T-helper 17 cell (primary cell): ENCODE results near the gene B3GALT2. TPM values are rescaled to one million over a fixed set of nuclear protein-coding genes. Genes with fewer than 3 reads are reported as not detected.
A peak's percentile ranks its signal among the peaks of the same experiment; 100 is the strongest.
"Not testable (repeated sequence)": the region's sequence is repeated elsewhere in the genome, so short reads cannot be mapped to it uniquely, and the experiment has no call there.

Experiments used
- ATAC-seq: fragments of 150-1000 bp; cut with Tn5 transposase; 2 replicates; pipeline ENCODE4 v1.10.0; 2021; ENCODE audit warnings: mild to moderate bottlenecking, moderate library complexity
- DNase-seq, 3 donors: peaks; one replicate each; pipeline versions ENCODE4 v3.0.0 to v3.0.0-alpha.2; 2020 to 2021
- H3K9me3 ChIP-seq: one replicate; pipeline ENCODE4 v1.7.0; 2013; ENCODE audit warnings: low read length, mild to moderate bottlenecking; ENCODE audit not compliant: control insufficient read depth, poor library complexity, severe bottlenecking
- H3K27ac Mint-ChIP-seq: one replicate; pipeline ENCODE4 v1.8.0; 2022; ENCODE audit warnings: mild to moderate bottlenecking, moderate library complexity, mixed read lengths
- H3K27me3 Mint-ChIP-seq: one replicate; pipeline ENCODE4 v1.8.0; 2022; ENCODE audit warnings: mixed read lengths
- H3K36me3 Mint-ChIP-seq: one replicate; pipeline ENCODE4 v1.8.0; 2022; ENCODE audit warnings: low read depth, mixed read lengths
- H3K4me1 Mint-ChIP-seq: one replicate; pipeline ENCODE4 v1.8.0; 2022; ENCODE audit warnings: mild to moderate bottlenecking, mixed read lengths
- H3K4me3 Mint-ChIP-seq: one replicate; pipeline ENCODE4 v1.8.0; 2022; ENCODE audit warnings: mild to moderate bottlenecking, moderate library complexity, mixed read lengths
- total RNA-seq, 4 donors: library from RNA in 2 of 4; stranded (reverse) in 2 of 4; gene quantifications; one replicate each; pipeline ENCODE4 v1.2.3 and lab custom pipeline; 2022 to 2026

The B3GALT2 gene
- total RNA-seq, 2 donors from 2014 or later, result 3.3 to 6.0 TPM

GRCh38 chr1:193199940-193200339, 13.5 kb upstream of the B3GALT2 start:
- peaks cover 10% of the 10 kb centered on the region for H3K36me3 Mint-ChIP-seq
- no peak overlapping the region for H3K4me3 Mint-ChIP-seq
- H3K27ac Mint-ChIP-seq, result no peak overlapping the region
- DNase-seq (no peak), ATAC-seq (no peak)
- H3K27me3 Mint-ChIP-seq, result no peaks in the 10 kb centered on the region
- H3K9me3 ChIP-seq, result no peaks in the 10 kb centered on the region
- H3K4me1 Mint-ChIP-seq, result peaks cover 15% of the 10 kb centered on the region

DNA sequence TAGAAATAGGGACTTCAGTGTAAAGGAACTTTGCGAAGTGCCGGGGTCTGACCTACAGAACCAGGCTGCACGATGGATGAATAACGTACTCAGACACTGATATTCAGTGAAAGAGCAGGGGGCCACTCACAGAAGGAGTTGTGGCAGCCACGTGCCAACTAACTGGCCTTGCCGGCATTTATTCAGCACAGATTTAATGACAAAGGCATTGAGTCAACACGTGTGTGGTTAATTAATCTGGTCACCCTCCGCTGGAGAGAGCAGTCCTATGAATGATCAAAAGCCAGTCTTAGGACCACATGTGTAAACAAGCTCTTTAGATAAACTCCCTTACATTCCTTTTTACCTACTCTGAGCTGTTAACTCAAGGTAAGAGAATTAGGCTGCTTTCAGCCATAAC, 6.2 kb upstream of the B3GALT2 start:
- Mint-ChIP-seq H3K4me1 (peaks cover 20% of the 10 kb centered on the region), H3K36me3 (no peaks in the 10 kb centered on the region), H3K27ac (no peak overlapping the region), H3K4me3 (no peak overlapping the region), H3K27me3 (no peaks in the 10 kb centered on the region)
- DNase-seq (no peak), ATAC-seq (no peak)
- H3K9me3 ChIP-seq, result no peaks in the 10 kb centered on the region

DNA sequence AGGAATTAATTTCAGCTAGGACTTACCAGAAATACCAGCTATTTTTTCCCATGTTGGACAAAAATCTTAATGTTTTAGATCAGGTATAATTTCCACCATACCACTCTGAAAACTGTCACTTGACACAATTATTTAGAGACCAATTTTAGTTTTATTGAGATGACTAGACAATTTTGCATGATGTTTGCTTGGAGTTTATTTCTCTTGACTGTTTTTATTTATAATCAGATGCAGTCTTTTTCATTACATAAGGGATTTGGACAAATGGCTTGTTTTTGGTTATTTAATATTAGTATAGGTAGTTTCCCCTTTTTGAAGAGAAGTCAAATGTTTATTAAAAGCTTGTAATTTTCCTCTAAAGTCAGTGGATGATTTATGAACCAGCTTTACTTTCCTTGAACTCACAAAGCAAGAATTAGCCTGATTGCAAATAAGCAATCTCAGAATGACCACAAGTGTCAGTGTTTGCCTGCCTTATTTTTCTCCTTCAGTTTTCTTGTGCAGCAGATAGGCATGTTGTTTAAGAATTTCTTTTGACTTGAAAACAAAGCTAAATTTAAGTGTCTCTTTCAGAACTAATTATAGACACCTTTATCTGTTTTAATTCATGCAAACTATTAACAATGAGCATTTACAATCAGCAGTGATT, 3.8 kb upstream of the B3GALT2 start:
- no peaks in the 10 kb centered on the region for H3K27me3 Mint-ChIP-seq
- ATAC-seq (no peak), DNase-seq (no peak)
- peaks cover 32% of the 10 kb centered on the region for H3K4me1 Mint-ChIP-seq
- no peaks in the 10 kb centered on the region for H3K36me3 Mint-ChIP-seq
- H3K27ac Mint-ChIP-seq, result peak overlapping the region; percentile 49
- no peak overlapping the region for H3K4me3 Mint-ChIP-seq
- H3K9me3 ChIP-seq, result no peaks in the 10 kb centered on the region

- Mint-ChIP-seq H3K27ac (peak overlapping the region; percentile 91), H3K36me3 (no peaks in the 10 kb centered on the region), H3K27me3 (no peaks in the 10 kb centered on the region), H3K4me1 (peaks cover 30% of the 10 kb centered on the region), H3K4me3 (no peak overlapping the region)
- no peaks in the 10 kb centered on the region for H3K9me3 ChIP-seq
- no peak for DNase-seq
- no peak for ATAC-seq
Observed at GRCh38 chr1:193189442-193190095, 3.2 kb upstream of the B3GALT2 start.

DNA sequence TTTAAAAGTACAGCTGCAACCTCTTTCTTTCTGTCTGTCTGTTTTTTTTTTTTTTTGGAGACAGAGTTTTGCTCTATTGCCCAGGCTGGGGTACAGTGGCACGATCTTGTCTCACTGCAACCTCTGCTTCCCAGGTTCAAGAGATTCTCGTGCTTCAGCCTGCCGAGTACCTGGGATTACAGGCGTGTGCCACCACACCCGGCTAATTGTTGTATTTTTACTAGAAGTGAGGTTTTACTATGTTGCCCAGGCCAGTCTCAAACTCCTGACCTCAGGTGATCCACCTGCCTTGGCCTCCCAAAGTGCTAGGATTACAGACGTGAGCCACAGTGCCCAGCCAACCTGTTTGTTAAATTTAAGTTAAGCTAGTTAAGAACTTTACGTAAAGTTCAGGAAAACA, 2.5 kb upstream of the B3GALT2 start:
- H3K27me3 Mint-ChIP-seq, DNase-seq, H3K9me3 ChIP-seq, H3K36me3 Mint-ChIP-seq, ATAC-seq: not testable (repeated sequence)
- peak overlapping the region; percentile 91 for H3K27ac Mint-ChIP-seq
- H3K4me3 Mint-ChIP-seq, result peak overlapping the region; percentile 15
- H3K4me1 Mint-ChIP-seq, result peaks cover 32% of the 10 kb centered on the region

- H3K27me3 Mint-ChIP-seq, result no peaks in the 10 kb centered on the region
- peaks cover 35% of the 10 kb centered on the region for H3K4me1 Mint-ChIP-seq
- no peak for ATAC-seq
- H3K4me3 Mint-ChIP-seq, result peak overlapping the region; percentile 96
- H3K27ac Mint-ChIP-seq, result peak overlapping the region; percentile 91
- no peaks in the 10 kb centered on the region for H3K36me3 Mint-ChIP-seq
- no peak for DNase-seq
- H3K9me3 ChIP-seq, result peaks cover under 1% of the 10 kb centered on the region
Observed at GRCh38 chr1:193187114-193187513, 701 bp upstream of the B3GALT2 start.

DNA sequence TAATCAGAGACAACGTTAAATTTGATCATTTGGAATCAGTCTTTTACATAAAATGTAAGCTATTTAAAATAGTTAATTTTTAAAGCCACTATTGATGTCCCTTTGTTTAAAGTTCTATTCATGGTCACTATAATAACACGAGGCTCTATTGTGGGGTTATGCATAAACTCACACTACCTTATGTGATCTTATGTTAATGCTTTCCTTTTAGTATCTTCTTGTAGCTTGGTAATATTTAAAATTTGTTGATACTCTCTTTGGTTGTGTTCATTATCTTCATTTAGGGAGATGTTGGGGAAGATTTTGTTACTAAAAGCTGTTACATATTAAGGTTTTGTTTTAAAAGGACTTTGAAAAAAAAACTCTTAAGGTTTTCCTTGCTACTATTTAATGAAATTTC, 1.2 kb downstream of the B3GALT2 start:
- no peaks in the 10 kb centered on the region for H3K27me3 Mint-ChIP-seq
- DNase-seq (no peak), ATAC-seq (no peak)
- H3K36me3 Mint-ChIP-seq, result no peaks in the 10 kb centered on the region
- H3K27ac Mint-ChIP-seq, result peak overlapping the region; percentile 91
- peaks cover 32% of the 10 kb centered on the region for H3K4me1 Mint-ChIP-seq
- H3K4me3 Mint-ChIP-seq, result peak overlapping the region; percentile 96
- H3K9me3 ChIP-seq, result peaks cover 15% of the 10 kb centered on the region

- ATAC-seq (no peak), DNase-seq (no peak)
- no peaks in the 10 kb centered on the region for H3K27me3 Mint-ChIP-seq
- H3K36me3 Mint-ChIP-seq, result no peaks in the 10 kb centered on the region
- peak overlapping the region; percentile 91 for H3K27ac Mint-ChIP-seq
- peak overlapping the region; percentile 96 for H3K4me3 Mint-ChIP-seq
- H3K4me1 Mint-ChIP-seq, result peaks cover 28% of the 10 kb centered on the region
- H3K9me3 ChIP-seq, result peaks cover 18% of the 10 kb centered on the region
Observed at GRCh38 chr1:193184776-193185175, 1.6 kb downstream of the B3GALT2 start.

- Mint-ChIP-seq H3K4me3 (peak overlapping the region; percentile 69), H3K4me1 (peaks cover 23% of the 10 kb centered on the region), H3K27me3 (no peaks in the 10 kb centered on the region), H3K36me3 (no peaks in the 10 kb centered on the region), H3K27ac (peak overlapping the region; percentile 91)
- peak; percentile 66 for ATAC-seq
- no peak for DNase-seq
- peaks cover 18% of the 10 kb centered on the region for H3K9me3 ChIP-seq
Observed at GRCh38 chr1:193183019-193183627, 3.3 kb downstream of the B3GALT2 start.

- peak overlapping the region; percentile 44 for H3K27ac Mint-ChIP-seq
- no peak overlapping the region for H3K4me3 Mint-ChIP-seq
- peaks cover 23% of the 10 kb centered on the region for H3K4me1 Mint-ChIP-seq
- H3K9me3 ChIP-seq, result peaks cover 18% of the 10 kb centered on the region
- H3K27me3 Mint-ChIP-seq, result no peaks in the 10 kb centered on the region
- no peaks in the 10 kb centered on the region for H3K36me3 Mint-ChIP-seq
- ATAC-seq (no peak), DNase-seq (no peak)
Observed at GRCh38 chr1:193181985-193182384, 4.4 kb downstream of the B3GALT2 start.

DNA sequence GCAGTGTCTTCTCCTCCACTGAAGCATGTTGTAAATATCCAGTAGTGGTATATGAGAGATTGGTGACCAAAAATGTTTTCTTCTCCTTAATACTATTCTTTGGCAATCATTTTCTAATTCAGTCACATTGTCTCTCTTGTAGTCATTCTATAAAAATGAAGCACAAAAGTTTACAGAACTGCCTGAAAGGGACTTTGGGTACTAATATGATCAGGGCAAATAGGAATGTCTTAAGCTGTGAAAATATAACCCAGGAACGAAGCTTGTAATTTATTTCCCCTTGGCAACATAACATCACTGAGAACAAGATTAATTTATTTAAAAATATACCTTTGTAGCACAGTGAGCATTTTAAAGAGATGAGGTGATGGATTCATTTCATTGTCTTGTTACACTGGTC, 4.9 kb downstream of the B3GALT2 start:
- DNase-seq (no peak), ATAC-seq (no peak)
- Mint-ChIP-seq H3K4me1 (peaks cover 19% of the 10 kb centered on the region), H3K27me3 (no peaks in the 10 kb centered on the region), H3K27ac (peak overlapping the region; percentile 44), H3K36me3 (no peaks in the 10 kb centered on the region), H3K4me3 (no peak overlapping the region)
- peaks cover 18% of the 10 kb centered on the region for H3K9me3 ChIP-seq

GRCh38 chr1:193179094-193179493, 7.3 kb downstream of the B3GALT2 start:
- Mint-ChIP-seq H3K4me3 (no peak overlapping the region), H3K36me3 (peaks cover 3% of the 10 kb centered on the region), H3K27ac (no peak overlapping the region), H3K27me3 (no peaks in the 10 kb centered on the region), H3K4me1 (peaks cover 12% of the 10 kb centered on the region)
- no peak for DNase-seq
- ATAC-seq, result no peak
- peaks cover 18% of the 10 kb centered on the region for H3K9me3 ChIP-seq

DNA sequence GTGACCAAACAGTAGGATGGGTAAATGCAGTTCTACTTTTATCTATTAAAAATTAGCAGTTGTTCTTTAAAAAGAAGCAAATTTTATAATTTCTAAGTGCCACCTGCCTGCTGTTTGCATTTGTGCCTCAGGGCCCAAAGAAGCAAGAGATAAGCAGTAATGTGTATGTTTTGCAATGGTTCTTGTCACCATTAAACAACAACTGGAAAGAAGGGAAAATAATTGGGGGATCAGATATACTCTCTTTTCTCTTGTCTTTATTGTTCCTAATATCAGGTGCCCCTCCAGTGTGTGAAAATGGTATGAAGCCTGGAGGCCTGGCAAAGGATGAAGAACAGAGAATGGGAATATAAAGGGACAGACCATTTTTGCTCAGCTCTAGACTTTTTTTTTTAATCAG, 9.6 kb downstream of the B3GALT2 start:
- Mint-ChIP-seq H3K27ac (peak overlapping the region; percentile 3), H3K4me1 (peaks cover 14% of the 10 kb centered on the region), H3K36me3 (peaks cover 5% of the 10 kb centered on the region)

More for the DNA sequence above, 9.6 kb downstream of the B3GALT2 start:
- DNase-seq (no peak), ATAC-seq (no peak)
- peaks cover 14% of the 10 kb centered on the region for H3K9me3 ChIP-seq
- Mint-ChIP-seq H3K27me3 (no peaks in the 10 kb centered on the region), H3K4me3 (no peak overlapping the region)
